GM18867 (cell line): ENCODE results near the gene MTHFD1L.

ENCODE experiments used
- ATAC-seq: cut with Tn5 transposase; IDR thresholded peaks from one replicate; pipeline ENCODE4 v1.9.1; 2021; ENCODE audit warnings: mild to moderate bottlenecking, moderate library complexity; ENCODE audit not compliant: unreplicated experiment

Gene MTHFD1L

DNA sequence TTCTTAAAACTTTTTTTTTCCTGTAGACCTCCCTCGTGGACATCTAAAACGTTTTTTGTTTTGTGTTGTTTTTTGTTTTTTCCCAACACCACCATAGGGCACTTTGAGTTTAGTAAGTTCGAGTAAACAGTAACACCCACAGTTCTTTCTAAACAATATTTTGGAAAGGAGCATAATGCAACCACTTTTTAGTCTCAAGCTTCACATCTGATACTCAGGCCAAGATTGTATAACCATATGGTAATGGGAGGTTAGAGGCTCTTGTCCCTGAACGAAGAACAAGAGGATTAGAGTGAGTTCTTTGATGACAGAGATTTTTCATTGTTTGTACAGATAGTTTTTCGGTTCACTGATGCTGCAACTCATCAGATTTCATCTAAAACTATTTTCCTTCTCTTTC lies 144.6 kb downstream of the MTHFD1L start:
- ATAC-seq = no peak

- no peak for ATAC-seq
These were observed 147.1 kb downstream of the MTHFD1L start for GRCh38 chr6:151012321-151013294.

DNA sequence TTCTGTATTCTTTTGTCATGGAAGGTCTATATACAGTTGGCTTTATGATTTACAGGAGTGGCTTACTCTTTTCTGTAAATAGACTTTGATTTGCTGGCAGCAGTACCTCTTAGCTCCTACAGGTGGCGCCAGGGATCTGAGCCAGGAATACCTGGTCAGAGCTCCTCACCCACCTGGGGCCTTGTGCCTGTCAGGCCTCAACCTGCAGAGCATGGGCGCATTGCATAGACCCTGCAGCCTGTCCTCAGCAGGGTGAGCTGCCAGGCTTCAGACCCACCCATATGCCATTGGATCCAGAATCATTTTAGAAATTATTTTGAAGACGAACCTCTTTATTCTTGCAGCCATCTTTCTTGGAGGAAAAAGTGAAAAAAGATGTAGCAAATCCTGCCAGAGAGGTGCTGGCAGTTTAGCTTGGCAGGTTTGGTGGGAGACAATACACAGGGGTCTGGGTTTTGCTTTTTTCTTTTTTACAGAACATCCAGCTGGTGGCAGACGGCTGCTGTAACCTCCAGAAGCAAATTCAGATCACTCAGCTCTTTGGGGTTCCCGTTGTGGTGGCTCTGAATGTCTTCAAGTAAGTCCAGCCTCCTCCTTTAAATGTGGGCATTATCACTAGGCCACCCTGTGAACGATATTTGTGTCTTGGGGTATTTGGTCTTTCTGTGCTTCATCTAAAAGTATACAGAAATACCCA lies 149.1 kb downstream of the MTHFD1L start:
- ATAC-seq = peak; percentile 84

DNA sequence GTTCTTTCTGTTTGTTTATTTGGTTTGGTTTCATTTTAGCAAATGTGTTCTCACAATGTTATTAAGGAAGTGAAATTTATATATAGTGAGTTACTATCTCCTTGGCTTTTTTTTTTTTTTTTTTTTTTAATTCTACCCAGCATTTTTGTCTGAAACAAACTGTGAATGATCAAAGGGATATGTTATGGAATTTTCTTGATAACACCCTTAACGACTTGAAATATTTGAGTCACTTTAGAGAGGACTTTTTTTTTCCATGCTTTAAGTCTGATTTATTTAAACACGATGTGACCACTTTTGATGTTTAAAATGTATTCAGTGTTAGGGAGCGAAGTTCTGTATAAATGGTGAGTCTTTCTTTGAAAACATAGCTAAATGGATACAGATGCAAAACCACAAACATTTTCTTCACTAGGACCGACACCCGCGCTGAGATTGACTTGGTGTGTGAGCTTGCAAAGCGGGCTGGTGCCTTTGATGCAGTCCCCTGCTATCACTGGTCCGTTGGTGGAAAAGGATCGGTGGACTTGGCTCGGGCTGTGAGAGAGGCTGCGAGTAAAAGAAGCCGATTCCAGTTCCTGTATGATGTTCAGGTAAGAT lies 149.7 kb downstream of the MTHFD1L start:
- ATAC-seq = no peak

- no peak for ATAC-seq
These were observed 150.6 kb downstream of the MTHFD1L start for GRCh38 chr6:151016107-151016506.

DNA sequence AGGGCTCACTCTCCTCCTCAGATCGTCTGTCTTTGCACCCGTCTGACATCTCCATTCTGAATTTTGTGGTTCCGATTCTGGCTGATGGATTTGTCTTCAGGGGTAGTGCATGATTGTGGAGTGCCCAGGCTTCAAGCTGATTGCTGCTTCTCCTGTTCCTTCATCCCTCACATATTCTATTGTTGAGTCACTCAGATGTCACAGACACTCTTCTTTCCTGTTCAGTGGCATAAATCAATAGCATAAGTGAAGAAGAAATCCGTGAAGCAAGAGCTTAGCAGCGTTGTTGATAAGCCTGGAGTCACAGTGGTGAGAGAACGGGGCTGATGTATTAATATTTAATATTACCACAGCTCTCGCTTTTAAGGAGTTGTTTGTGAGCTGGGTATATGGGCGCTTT lies 152.5 kb downstream of the MTHFD1L start:
- ATAC-seq = no peak

- no peak for ATAC-seq
These were observed 153.6 kb downstream of the MTHFD1L start for GRCh38 chr6:151018911-151019782.

GRCh38 chr6:151021896-151022295 lies 156.4 kb downstream of the MTHFD1L start:
- no peak for ATAC-seq

- ATAC-seq = no peak
These were observed 157.0 kb downstream of the MTHFD1L start for GRCh38 chr6:151022492-151022891.

GRCh38 chr6:151023342-151023741 lies 157.8 kb downstream of the MTHFD1L start:
- no peak for ATAC-seq

DNA sequence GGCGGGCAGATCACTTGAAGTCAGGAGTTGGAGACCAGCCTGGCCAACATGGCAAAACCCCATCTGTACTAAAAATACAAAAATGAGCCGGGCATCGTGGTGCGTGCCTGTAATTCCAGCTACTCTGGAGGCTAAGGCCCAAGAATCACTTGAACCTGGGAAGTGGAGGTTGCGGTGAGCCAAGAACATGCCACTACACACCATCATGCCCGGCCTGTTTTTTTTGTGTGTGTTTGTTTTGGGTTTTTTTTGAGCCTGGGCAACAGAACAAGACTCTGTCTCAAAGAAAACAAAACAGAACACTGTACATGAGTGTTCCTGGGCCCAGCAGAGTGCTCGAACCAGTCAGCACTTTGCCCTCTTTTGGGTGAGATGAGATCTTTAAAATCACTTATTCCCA lies 159.1 kb downstream of the MTHFD1L start:
- no peak for ATAC-seq

DNA sequence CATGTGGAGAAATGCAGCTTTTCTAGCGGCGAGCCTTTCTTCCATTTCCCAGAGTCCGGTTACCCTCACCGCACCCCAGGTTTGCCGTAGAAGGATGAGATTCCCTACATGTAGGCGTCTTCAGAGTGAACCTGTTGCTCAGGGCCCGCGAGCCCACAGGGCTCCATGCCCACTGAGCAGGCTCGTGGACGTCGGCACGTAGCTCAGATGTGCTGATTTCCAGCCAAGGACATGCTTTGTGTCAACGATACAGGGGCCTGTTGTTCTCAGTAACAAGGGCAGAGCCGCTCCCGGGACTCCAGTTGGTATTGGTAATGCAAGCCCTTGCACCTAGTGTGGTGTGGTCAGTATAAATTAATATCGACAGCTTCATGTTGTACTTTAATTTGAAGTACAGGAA lies 159.6 kb downstream of the MTHFD1L start:
- no peak for ATAC-seq

DNA sequence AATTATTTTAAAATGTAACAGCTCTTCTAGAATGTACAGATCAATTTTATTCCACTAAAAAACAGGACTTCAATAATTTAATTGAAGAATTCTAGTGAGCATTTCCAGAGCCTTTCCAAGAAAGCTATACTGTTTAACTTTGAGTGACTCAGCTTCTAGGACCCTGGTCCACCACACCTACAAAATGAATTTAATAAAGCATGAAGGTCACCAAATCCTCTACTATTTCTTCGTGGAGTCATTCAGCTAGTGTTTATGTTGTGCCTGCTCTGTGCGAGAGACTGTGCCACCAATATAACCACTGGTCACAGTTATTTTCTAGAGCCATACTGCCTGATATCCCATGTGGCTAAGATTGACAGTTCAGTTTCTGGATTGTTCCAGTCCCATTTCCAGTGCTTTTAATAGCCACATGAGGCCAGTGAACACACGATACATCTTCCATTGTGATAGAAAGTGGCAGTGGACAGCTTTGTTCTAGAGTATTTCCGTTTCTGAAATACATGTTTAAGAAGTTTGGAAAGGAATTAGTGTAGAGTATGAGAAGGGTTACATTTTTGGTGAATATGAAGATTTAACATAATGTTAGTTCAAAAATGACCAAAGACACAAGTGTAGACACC lies 160.7 kb downstream of the MTHFD1L start:
- no peak for ATAC-seq

DNA sequence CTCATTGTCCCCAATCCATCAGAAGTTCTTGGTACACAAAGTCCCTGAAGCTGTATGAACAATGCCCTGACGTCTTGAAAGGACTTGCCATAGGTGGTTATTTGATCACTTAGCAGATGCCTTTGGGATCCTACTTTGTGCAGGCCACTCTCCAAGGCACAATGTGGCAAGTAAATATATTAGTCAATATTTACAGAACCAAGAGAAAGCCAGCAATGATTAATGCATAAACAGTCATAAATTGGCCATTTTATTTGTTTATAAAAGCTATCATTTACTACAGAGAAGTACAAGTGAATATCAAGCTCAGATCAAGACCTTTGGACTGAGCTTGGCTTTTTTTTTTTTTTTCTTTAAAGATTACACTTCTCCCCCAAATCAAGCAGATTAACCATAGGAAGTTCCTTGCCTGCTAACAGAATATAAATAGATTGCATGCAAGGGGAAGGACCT lies 161.8 kb downstream of the MTHFD1L start:
- no peak for ATAC-seq

DNA sequence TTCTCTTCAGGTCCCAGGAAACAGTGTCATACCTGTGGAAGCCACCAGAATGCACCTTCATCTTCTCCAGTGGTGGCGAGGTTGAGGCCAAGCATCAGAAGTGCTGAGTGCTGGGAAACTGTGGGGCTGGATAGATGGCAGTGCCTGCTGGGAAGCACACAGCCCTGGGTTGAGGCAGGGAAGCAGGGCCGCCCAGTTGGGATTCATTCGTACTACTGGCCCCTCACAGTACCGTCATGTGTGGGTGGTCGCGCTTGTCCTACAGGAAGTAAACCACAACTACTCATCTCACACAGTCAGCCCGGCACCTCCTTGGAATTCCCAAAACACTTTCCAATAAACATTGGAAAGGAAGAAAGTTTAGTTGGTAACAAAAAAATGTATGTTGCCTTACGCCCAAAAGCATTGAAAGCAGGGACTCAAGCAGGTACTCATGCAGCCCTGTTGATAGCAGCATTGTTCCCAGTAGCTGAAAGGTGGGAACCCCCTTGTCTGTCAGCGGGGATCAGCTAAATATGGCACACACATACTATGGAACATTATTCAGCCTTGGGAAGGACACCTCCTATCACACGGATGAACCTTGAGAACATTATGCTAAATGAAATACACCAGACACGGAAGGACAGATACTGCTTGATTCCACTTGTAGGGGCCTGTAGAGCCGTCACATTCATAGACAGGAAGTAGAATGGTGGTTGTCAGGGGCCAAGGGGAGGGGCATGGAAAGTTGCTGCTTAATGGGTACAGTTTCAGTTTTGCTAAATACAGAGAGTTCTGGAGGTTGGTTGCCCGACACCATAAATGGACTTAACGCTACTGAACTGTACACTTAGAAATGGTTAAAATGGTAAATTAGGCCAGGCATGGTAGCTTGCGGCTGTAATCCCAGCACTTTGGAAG lies 162.7 kb downstream of the MTHFD1L start:
- ATAC-seq = peak; percentile 75

DNA sequence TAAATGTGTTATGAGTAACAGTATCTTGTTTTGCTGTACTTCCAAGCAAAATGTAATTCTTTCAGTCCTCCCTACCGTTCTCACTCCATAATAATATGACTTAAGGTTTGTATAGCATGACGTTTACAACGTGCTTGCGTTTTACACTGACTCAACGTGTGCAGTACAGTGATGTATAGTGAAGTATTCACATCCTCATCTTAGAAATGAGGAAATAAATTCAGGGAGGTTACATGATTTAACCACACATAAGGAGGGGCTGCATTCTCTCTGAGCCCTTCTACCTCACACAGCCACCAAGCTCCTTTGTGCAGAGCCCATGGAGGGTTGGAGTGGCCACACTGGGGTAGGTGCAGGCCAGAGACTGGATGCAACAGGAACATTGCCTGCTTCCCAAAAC lies 164.5 kb downstream of the MTHFD1L start:
- no peak for ATAC-seq

DNA sequence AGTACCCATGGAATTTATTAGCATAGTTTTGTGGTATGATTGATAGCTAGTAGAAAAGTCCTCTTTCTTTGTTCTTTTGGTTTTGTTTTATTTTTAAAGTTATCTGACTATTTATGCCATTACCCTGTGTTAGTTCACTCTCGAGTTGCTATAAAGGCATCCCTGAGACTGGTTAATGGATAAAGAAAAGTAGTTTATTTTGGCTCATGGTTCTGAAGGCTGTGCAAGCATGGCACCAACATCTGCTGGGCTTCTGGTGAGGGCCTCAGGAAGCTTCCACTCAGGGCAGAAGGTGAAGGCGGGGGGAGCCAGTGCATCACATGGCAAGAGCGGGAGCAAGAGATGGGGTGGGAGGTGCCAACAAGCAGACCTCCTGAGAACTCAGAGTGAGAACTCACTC lies 166.5 kb downstream of the MTHFD1L start:
- ATAC-seq = no peak

DNA sequence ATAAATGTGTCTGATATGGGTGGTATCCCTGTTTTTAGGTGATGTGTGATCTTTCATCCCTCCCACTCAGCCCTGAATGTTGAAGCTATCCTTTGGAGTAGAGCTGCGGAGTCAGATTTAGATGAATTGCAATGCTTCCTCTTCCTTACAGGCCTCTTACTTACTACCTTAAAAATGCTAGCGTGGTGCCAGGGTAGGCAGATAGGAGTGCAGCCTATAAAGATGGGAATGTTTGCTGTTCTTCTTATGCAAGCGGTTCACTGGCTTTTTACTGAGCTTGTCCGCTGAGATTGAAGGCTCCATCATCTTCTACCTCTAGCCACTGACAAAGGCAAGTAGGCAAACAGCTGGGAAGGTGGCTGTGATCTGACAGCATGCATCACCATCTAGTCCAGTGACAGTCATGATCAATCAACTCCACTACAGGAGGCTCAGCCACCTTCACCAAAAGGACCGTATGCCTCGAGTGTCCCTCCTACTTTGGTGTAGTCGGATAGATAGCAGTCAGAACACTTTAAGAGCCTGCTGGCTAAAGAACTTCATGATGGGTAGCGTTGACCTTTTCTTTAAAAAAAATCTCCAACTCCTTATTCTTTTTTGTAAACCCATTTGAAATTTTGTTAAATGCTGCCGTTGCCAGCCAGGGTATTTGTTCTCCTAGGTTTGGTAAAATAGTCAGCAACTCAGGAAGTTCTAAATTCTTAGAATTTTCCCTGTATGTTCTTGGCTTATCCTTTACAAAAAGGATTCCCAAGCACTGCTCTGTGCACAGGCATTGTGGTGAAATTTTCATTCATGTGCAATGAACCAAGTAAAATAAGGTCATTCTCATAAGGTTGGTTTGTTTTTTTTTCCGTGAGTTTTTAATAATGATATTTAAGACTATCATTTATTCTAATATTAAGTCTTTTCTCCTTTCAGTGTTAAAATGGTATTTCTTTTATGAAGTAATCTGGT lies 169.6 kb downstream of the MTHFD1L start:
- no peak for ATAC-seq
